Breast epithelium (tissue), 3 donors: ENCODE results near the gene LRRC45.

Source experiments
- POLR2A ChIP-seq: fragments of 450-650 bp; IDR thresholded peaks from one replicate; pipeline ENCODE4 v1.6.1; 2016; ENCODE audit warnings: antibody characterized with exemption, mild to moderate bottlenecking, moderate library complexity
- POLR2AphosphoS5 ChIP-seq, 3 donors: sonication (generic); formaldehyde crosslinking; IDR thresholded peaks; one replicate each; pipeline ENCODE4 v1.6.1; 2017; ENCODE audit warnings: antibody characterized with exemption in 3 of 3
- TF ChIP-seq, protein P1 (sequence below), 3 donors: fragments of 450-650 bp; IDR thresholded peaks; one replicate each; pipeline ENCODE4 v1.5.1; 2016 to 2017; ENCODE audit warnings: antibody characterized with exemption in 3 of 3, mild to moderate bottlenecking in 3 of 3, moderate library complexity in 3 of 3

DNA sequence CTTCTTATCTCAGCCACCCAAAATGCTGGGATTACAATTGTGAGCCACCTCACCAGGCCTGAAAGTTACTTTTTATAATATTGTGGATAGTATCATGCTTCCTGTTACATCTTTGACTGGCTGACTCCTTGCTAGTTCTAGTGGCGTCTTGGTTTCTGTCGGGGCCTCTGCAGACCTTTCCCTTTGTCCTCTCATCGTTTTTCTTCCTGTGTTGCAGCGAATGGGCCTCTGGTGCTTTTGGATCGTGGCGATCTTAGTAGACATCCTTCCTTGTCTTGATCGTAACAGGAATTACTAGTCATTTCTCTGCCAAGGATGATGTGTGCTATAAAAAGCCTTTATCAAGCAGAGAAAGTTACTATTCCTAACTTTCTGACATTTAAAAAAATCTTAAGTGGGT lies 24.9 kb upstream of the LRRC45 start:
- TF ChIP-seq, protein P1, sequence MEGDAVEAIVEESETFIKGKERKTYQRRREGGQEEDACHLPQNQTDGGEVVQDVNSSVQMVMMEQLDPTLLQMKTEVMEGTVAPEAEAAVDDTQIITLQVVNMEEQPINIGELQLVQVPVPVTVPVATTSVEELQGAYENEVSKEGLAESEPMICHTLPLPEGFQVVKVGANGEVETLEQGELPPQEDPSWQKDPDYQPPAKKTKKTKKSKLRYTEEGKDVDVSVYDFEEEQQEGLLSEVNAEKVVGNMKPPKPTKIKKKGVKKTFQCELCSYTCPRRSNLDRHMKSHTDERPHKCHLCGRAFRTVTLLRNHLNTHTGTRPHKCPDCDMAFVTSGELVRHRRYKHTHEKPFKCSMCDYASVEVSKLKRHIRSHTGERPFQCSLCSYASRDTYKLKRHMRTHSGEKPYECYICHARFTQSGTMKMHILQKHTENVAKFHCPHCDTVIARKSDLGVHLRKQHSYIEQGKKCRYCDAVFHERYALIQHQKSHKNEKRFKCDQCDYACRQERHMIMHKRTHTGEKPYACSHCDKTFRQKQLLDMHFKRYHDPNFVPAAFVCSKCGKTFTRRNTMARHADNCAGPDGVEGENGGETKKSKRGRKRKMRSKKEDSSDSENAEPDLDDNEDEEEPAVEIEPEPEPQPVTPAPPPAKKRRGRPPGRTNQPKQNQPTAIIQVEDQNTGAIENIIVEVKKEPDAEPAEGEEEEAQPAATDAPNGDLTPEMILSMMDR (IDR thresholded peaks at IDR 0.05) = no peak
- no peak for TF ChIP-seq POLR2A
- no peak for TF ChIP-seq POLR2AphosphoS5 (IDR thresholded peaks at IDR 0.05)
